Naive thymus-derived CD4-positive, alpha-beta T cell (primary cell): Measurements from ENCODE around the gene DFFA. TPM values are rescaled to one million over a fixed set of nuclear protein-coding genes. Genes with fewer than 3 reads are reported as not detected.

ENCODE experiments used
- ATAC-seq: fragments of 150-1000 bp; cut with Tn5 transposase; 2 replicates; pipeline ENCODE4 v1.10.0; 2021; ENCODE audit warnings: mild to moderate bottlenecking, moderate library complexity
- CTCF ChIA-PET: fragments of 350-600 bp; sonication (Branson Sonifier 250); formaldehyde crosslinking; loops from one replicate; lab custom pipeline; 2021; ENCODE audit warnings: antibody characterized with exemption; lab: Charles Lee
- POLR2A ChIA-PET: fragments of 350-600 bp; sonication (Branson Sonifier 250); formaldehyde crosslinking; loops from one replicate; lab custom pipeline; 2021; ENCODE audit warnings: antibody characterized with exemption, inconsistent platforms; lab: Charles Lee
- DNase-seq, 9 donors: peaks; one replicate each; pipeline versions ENCODE4 v3.0.0 to v3.0.0-alpha.2; 2020 to 2022; ENCODE audit warnings: mixed read lengths in 1 of 9
- H3K27ac ChIP-seq: one replicate; pipeline ENCODE4 v1.7.0; 2013; ENCODE audit warnings: mild to moderate bottlenecking, low read depth, low read length, moderate library complexity
- H3K27me3 ChIP-seq, 2 donors: one replicate each; pipeline ENCODE4 v1.7.0; 2013; ENCODE audit warnings: low read length in 2 of 2, mild to moderate bottlenecking in 2 of 2, moderate library complexity in 2 of 2; ENCODE audit not compliant: control insufficient read depth in 2 of 2, insufficient read depth in 2 of 2
- H3K36me3 ChIP-seq, 3 experiments: 1 replicate in 2 of 3; 2 replicates in 1 of 3; pipeline ENCODE4 v1.7.0; 2013; ENCODE audit warnings: low read length in 3 of 3, mild to moderate bottlenecking in 3 of 3, moderate library complexity in 1 of 3; ENCODE audit not compliant: insufficient read depth in 3 of 3, control insufficient read depth in 2 of 3
- H3K4me1 ChIP-seq, 2 donors: one replicate each; pipeline ENCODE4 v1.7.0; 2013; ENCODE audit warnings: low read length in 2 of 2, mild to moderate bottlenecking in 2 of 2, moderate library complexity in 1 of 2; ENCODE audit not compliant: control insufficient read depth in 2 of 2, insufficient read depth in 2 of 2
- H3K4me3 ChIP-seq: 2 replicates; pipeline ENCODE4 v1.7.0; 2013; ENCODE audit warnings: mild to moderate bottlenecking, low read length
- H3K9me3 ChIP-seq, 3 experiments: 1 replicate in 2 of 3; 2 replicates in 1 of 3; pipeline ENCODE4 v1.7.0; 2013; ENCODE audit warnings: low read length in 3 of 3; ENCODE audit not compliant: control insufficient read depth in 2 of 3
- H3K27ac Mint-ChIP-seq, 9 donors: one replicate each; pipeline ENCODE4 v1.8.0; 2020 to 2022; ENCODE audit warnings: mixed read lengths in 9 of 9, mild to moderate bottlenecking in 8 of 9, moderate library complexity in 5 of 9, inconsistent platforms in 2 of 9
- H3K27me3 Mint-ChIP-seq, 5 donors: one replicate each; pipeline ENCODE4 v1.8.0; 2021 to 2022; ENCODE audit warnings: mixed read lengths in 5 of 5, mild to moderate bottlenecking in 1 of 5
- H3K36me3 Mint-ChIP-seq, 5 donors: one replicate each; pipeline ENCODE4 v1.8.0; 2020 to 2022; ENCODE audit warnings: mixed read lengths in 5 of 5, mild to moderate bottlenecking in 3 of 5, inconsistent platforms in 1 of 5
- H3K4me1 Mint-ChIP-seq, 7 donors: one replicate each; pipeline ENCODE4 v1.8.0; 2020 to 2022; ENCODE audit warnings: mixed read lengths in 7 of 7, mild to moderate bottlenecking in 3 of 7, inconsistent platforms in 1 of 7
- H3K4me3 Mint-ChIP-seq, 10 donors: one replicate each; pipeline ENCODE4 v1.8.0; 2020 to 2022; ENCODE audit warnings: mild to moderate bottlenecking in 10 of 10, mixed read lengths in 10 of 10, moderate library complexity in 6 of 10, inconsistent platforms in 2 of 10
- H3K9me3 Mint-ChIP-seq, 11 donors: one replicate each; pipeline ENCODE4 v1.8.0; 2020 to 2022; ENCODE audit warnings: mixed read lengths in 11 of 11, mild to moderate bottlenecking in 4 of 11, inconsistent platforms in 1 of 11, moderate library complexity in 1 of 11
- intact Hi-C, 2 donors: fragments of 100-400 bp; cut with micrococcal nuclease; formaldehyde crosslinking; loops; one replicate each; pipeline ENCODE4 v1.15.1; 2023
- polyA plus RNA-seq, 2 donors: library from polyadenylated mRNA; unstranded; fragments of 300-500 nt; fragmentation: Illumina TruSeq; gene quantifications; one replicate each; pipeline ENCODE4 v1.2.3, GENCODE V29; 2021
- total RNA-seq, 6 experiments: library from RNA in 5 of 6; stranded (reverse) in 5 of 6; gene quantifications; 1 replicate in 5 of 6; 2 replicates in 1 of 6; pipeline ENCODE4 v1.2.3 and lab custom pipeline; 2021 to 2026

Gene DFFA
- total and polyA plus RNA-seq, 7 experiments from 2014 or later = 13.5 to 36.7 (median 23.4) TPM

DNA sequence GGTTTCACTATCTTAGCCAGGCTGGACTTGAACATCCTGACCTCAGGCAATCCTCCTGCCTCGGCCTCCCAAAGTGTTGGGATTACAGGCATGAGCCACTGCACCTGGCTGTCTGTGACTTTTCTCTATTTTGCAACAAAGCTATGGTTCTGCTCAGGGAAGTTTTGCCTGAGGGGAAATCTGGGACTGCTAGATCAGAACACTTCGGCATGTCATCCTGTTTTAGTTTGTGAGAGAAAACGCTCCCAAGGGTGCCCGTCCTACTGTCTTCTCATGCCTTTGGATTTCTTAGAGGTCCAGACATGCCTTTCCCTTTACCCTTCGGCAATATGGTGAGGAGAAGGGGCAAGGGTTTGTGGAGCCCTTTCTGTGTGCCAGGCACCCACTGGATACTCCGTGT, 28.1 kb downstream of the DFFA start:
- Histone ChIP-seq H3K4me1 (no peaks in the 10 kb centered on the region), H3K36me3 (no peaks in the 10 kb centered on the region), H3K27me3 (no peaks in the 10 kb centered on the region), H3K27ac (no peak overlapping the region), H3K9me3 (no peaks in the 10 kb centered on the region), H3K4me3 (no peak overlapping the region)
- Mint-ChIP-seq H3K9me3 (no peaks in the 10 kb centered on the region), H3K4me3 (no peak overlapping the region), H3K4me1 (peaks cover 0 to 4% (median 0%) of the 10 kb centered on the region in 7 donors), H3K36me3 (peaks cover 0 to 13% (median 3%) of the 10 kb centered on the region in 5 donors), H3K27me3 (no peaks in the 10 kb centered on the region), H3K27ac (no peak overlapping the region)
- intact Hi-C loops = no loop called here
- ATAC-seq = no peak
- CTCF ChIA-PET = no interaction called here
- POLR2A ChIA-PET = no interaction called here
- no peak for DNase-seq

DNA sequence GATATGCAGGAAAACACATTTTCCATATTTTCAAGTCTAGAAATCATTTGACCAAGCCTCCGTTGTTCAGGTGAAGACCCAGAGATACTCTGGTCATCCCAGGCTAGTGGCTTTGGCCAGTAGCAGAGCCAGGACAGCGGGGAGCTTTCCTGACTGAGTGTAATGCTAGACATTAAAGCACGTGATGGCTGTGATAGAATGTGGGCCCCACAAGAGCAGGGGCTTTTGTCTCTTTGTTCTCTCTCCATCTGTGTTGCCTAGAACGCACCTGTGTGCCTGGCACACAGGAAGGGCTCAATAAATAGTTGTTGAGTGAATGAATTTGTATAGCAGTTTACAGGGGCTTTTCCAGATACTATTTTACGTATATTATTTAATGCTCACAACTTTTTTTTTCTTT, 31.5 kb downstream of the DFFA start:
- no peaks in the 10 kb centered on the region for H3K4me1 ChIP-seq
- no peak for ATAC-seq
- CTCF ChIA-PET = no interaction called here
- H3K4me3 Mint-ChIP-seq = no peak overlapping the region
- H3K9me3 Mint-ChIP-seq = no peaks in the 10 kb centered on the region
- H3K27ac ChIP-seq = no peak overlapping the region
- intact Hi-C loops = no loop called here
- no peaks in the 10 kb centered on the region for H3K27me3 Mint-ChIP-seq
- no peak overlapping the region for H3K4me3 ChIP-seq
- peaks cover 0 to 3% (median 0%) of the 10 kb centered on the region in 7 donors for H3K4me1 Mint-ChIP-seq
- H3K9me3 ChIP-seq = no peaks in the 10 kb centered on the region
- DNase-seq = no peak
- H3K27ac Mint-ChIP-seq = peak overlapping the region in 1 of 9 donors; percentile 19
- H3K27me3 ChIP-seq = no peaks in the 10 kb centered on the region
- peaks cover 0 to 7% (median 0%) of the 10 kb centered on the region in 5 donors for H3K36me3 Mint-ChIP-seq
- no peaks in the 10 kb centered on the region for H3K36me3 ChIP-seq
- POLR2A ChIA-PET = interaction anchor here (0.5 kb wide), 1 partner anchor 444 kb away, joined by 3 read pairs; no protein-coding TSS in a partner anchor

DNA sequence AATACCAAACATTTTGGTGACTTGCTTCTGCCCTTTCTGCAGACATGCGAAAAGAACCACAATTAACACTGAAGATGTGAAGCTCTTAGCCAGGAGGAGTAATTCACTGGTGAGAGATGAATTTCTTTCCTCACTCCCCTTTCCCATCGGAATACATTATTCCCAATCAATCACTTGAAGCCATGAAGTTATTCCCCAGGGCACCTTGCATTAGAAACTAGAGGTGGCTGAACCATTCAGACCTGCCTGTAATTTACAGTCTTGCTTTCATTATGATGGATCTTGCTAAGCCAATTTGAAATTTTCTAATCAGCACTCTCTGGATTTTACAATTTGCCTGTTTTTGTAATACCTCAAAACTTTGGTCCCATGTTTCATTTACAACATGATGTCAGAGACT, 32.0 kb downstream of the DFFA start:
- peaks cover 0 to 7% (median 0%) of the 10 kb centered on the region in 5 donors for H3K36me3 Mint-ChIP-seq
- H3K27ac Mint-ChIP-seq = peak overlapping the region in 1 of 9 donors; percentile 19
- H3K4me3 Mint-ChIP-seq = no peak overlapping the region
- intact Hi-C loops = no loop called here
- POLR2A ChIA-PET = interaction anchor here (0.5 kb wide), 1 partner anchor 444 kb away, joined by 3 read pairs; no protein-coding TSS in a partner anchor
- no peaks in the 10 kb centered on the region for H3K27me3 Mint-ChIP-seq
- H3K36me3 ChIP-seq = no peaks in the 10 kb centered on the region
- H3K4me1 Mint-ChIP-seq = peaks cover 0 to 3% (median 0%) of the 10 kb centered on the region in 7 donors
- H3K4me1 ChIP-seq = no peaks in the 10 kb centered on the region
- H3K27ac ChIP-seq = no peak overlapping the region
- CTCF ChIA-PET = no interaction called here
- H3K27me3 ChIP-seq = no peaks in the 10 kb centered on the region
- H3K9me3 ChIP-seq = no peaks in the 10 kb centered on the region
- H3K9me3 Mint-ChIP-seq = no peaks in the 10 kb centered on the region
- no peak overlapping the region for H3K4me3 ChIP-seq
- ATAC-seq (no peak), DNase-seq (no peak)

DNA sequence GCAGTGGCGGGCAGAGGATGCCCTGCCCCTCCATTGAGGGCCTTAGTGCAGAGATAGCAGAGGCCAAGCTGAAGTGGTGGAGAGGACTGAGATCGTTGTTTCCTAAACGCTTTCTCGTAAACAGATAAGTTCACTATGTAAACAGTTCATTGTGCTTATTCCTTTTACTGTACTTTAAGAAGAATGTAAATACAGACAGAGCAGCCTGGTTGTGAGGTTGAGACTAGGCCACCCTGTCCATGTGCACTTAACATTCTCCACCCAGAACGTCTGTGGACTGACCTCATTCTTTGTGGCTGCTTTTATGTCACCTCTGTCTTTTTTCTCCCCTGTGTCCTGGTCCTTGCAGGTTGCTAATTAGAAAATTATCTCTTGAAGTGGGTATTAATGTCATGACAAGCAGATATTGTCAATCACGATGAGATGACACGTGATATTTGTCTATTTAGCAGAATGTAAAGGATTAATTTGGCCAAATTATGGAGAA, 33.6 kb downstream of the DFFA start:
- Histone ChIP-seq H3K27ac (no peak overlapping the region), H3K9me3 (no peaks in the 10 kb centered on the region), H3K36me3 (no peaks in the 10 kb centered on the region), H3K4me1 (no peaks in the 10 kb centered on the region), H3K27me3 (no peaks in the 10 kb centered on the region), H3K4me3 (no peak overlapping the region)
- H3K27ac Mint-ChIP-seq = no peak overlapping the region
- ChIA-PET POLR2A (no interaction called here), CTCF (no interaction called here)
- intact Hi-C loops = no loop called here
- no peak for ATAC-seq
- DNase-seq = no peak
- no peak overlapping the region for H3K4me3 Mint-ChIP-seq
- H3K4me1 Mint-ChIP-seq = no peaks in the 10 kb centered on the region
- H3K9me3 Mint-ChIP-seq = no peaks in the 10 kb centered on the region
- no peaks in the 10 kb centered on the region for H3K27me3 Mint-ChIP-seq
- peaks cover 0 to 7% (median 0%) of the 10 kb centered on the region in 5 donors for H3K36me3 Mint-ChIP-seq

DNA sequence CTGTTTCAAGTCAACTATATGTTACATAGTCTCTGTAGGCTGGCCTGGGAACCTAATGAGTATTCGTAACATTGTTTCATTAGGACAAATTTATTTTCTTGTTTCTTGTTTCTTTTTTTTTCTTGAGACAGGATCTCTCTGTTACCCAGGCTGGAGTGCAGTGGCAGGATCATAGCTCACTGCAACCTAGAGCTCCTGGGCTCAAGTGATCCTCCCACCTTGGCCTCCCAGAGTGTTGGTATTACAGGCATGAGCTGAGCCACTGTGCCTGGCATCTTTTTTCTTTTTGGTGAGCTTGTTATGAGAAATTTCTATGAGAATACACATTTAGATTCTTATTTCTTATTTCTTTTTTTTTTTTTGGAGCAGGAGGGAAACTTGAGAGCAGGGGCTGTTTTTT, 35.3 kb downstream of the DFFA start:
- Mint-ChIP-seq H3K4me1 (peaks cover 0 to 4% (median 0%) of the 10 kb centered on the region in 7 donors), H3K4me3 (no peak overlapping the region), H3K36me3 (peaks cover 0 to 7% (median 0%) of the 10 kb centered on the region in 5 donors), H3K9me3 (no peaks in the 10 kb centered on the region), H3K27me3 (no peaks in the 10 kb centered on the region), H3K27ac (peak overlapping the region in 1 of 9 donors; percentile 19)
- no peaks in the 10 kb centered on the region for H3K4me1 ChIP-seq
- H3K9me3 ChIP-seq = no peaks in the 10 kb centered on the region
- ATAC-seq = no peak
- ChIA-PET POLR2A (no interaction called here), CTCF (interaction anchor here (0.6 kb wide), 1 partner anchor 214 kb away, joined by 3 read pairs; no protein-coding TSS in a partner anchor)
- no peak overlapping the region for H3K4me3 ChIP-seq
- H3K36me3 ChIP-seq = no peaks in the 10 kb centered on the region
- H3K27ac ChIP-seq = no peak overlapping the region
- DNase-seq = no peak
- intact Hi-C loops = no loop called here
- no peaks in the 10 kb centered on the region for H3K27me3 ChIP-seq

DNA sequence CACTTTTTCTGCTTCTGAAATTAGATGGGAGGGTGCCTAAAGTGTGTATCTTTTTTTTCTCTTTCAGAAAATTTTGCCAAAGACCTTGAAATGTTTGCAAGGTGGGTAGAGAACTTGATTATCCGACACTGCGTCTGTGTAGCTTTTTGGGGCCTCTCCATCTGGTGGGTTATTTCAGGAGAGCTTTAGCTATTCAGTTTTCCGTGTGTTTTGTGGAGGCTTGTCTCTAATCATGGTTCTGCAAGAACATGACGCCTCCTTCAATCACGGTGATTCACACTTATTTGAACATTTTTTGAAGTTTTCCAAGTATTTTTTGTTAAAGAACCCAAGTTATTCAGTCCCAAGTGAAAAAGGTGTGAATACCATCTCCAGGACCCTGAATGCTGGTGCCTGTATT, 37.7 kb downstream of the DFFA start:
- Histone ChIP-seq H3K36me3 (no peaks in the 10 kb centered on the region), H3K27ac (no peak overlapping the region), H3K9me3 (no peaks in the 10 kb centered on the region), H3K27me3 (no peaks in the 10 kb centered on the region), H3K4me3 (no peak overlapping the region), H3K4me1 (peaks cover 3 to 5% of the 10 kb centered on the region in 2 donors)
- H3K27me3 Mint-ChIP-seq = peaks cover 0 to 2% (median 0%) of the 10 kb centered on the region in 5 donors
- CTCF ChIA-PET = interaction anchor here (2.2 kb wide), 1 partner anchor 60 kb away, joined by 7 read pairs; no protein-coding TSS in a partner anchor
- no peaks in the 10 kb centered on the region for H3K36me3 Mint-ChIP-seq
- POLR2A ChIA-PET = no interaction called here
- no peak overlapping the region for H3K4me3 Mint-ChIP-seq
- H3K27ac Mint-ChIP-seq = no peak overlapping the region
- DNase-seq = no peak
- ATAC-seq = no peak
- H3K4me1 Mint-ChIP-seq = peaks cover 0 to 20% (median 17%) of the 10 kb centered on the region in 7 donors
- intact Hi-C loops = loop anchor here in 1 of 2 donors (5.0 kb wide), 1 partner anchor 433 kb away; no protein-coding TSS in a partner anchor
- H3K9me3 Mint-ChIP-seq = no peaks in the 10 kb centered on the region

DNA sequence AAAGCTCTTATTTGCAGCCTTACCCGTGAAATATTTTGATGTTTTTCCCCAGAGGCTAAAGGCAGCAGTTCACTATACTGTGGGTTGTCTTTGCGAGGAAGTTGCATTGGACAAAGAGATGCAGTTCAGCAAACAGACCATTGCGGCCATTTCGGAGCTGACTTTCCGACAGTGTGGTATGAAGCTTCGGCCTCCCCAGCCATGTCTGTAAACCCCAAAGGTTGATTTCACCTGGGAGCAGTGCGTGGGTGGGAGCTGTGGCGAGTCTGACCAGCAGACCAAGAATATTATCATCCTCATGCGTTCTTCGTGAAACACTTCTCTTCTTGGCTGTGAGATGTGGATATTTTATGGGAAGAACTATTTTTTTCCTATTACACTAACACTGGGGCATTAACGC, 38.5 kb downstream of the DFFA start:
- POLR2A ChIA-PET = no interaction called here
- Histone ChIP-seq H3K27ac (no peak overlapping the region), H3K27me3 (no peaks in the 10 kb centered on the region), H3K36me3 (no peaks in the 10 kb centered on the region), H3K4me3 (no peak overlapping the region), H3K9me3 (no peaks in the 10 kb centered on the region), H3K4me1 (peaks cover 3 to 8% of the 10 kb centered on the region in 2 donors)
- intact Hi-C loops = loop anchor here in 1 of 2 donors (5.0 kb wide), 1 partner anchor 434 kb away; no protein-coding TSS in a partner anchor
- ATAC-seq (no peak), DNase-seq (no peak)
- Mint-ChIP-seq H3K4me1 (peaks cover 0 to 22% (median 17%) of the 10 kb centered on the region in 7 donors), H3K9me3 (no peaks in the 10 kb centered on the region), H3K27ac (no peak overlapping the region), H3K36me3 (no peaks in the 10 kb centered on the region), H3K4me3 (no peak overlapping the region), H3K27me3 (peaks cover 0 to 2% (median 0%) of the 10 kb centered on the region in 5 donors)
- CTCF ChIA-PET = interaction anchor here (2.2 kb wide), 1 partner anchor 61 kb away, joined by 7 read pairs; no protein-coding TSS in a partner anchor
